AG04450 (cell line): ENCODE results near the gene SEMA5A. TPM values are rescaled to one million over a fixed set of nuclear protein-coding genes. Genes with fewer than 3 reads are reported as not detected.

Source experiments
- CTCF ChIA-PET: fragments of 300-600, 350-600 bp; formaldehyde crosslinking; extraction: SDS; loops from one replicate; lab custom pipeline; 2022; ENCODE audit warnings: antibody characterized with exemption, inconsistent platforms; lab: Charles Lee
- POLR2A ChIA-PET: fragments of 350-600 bp; formaldehyde crosslinking; extraction: SDS; loops from one replicate; lab custom pipeline; 2021; ENCODE audit warnings: antibody characterized with exemption, inconsistent platforms; lab: Yijun Ruan, JAX
- DNase-seq: peaks from one replicate; pipeline ENCODE4 v3.0.0-alpha.2; 2011; ENCODE audit warnings: low read depth, low spot score
- H3K27ac ChIP-seq: one replicate; pipeline ENCODE4 v1.5.1; 2012; ENCODE audit warnings: low read depth, low read length, control low read depth
- H3K27me3 ChIP-seq: one replicate; pipeline ENCODE4 v1.6.0; 2012; ENCODE audit warnings: low read length; ENCODE audit not compliant: control insufficient read depth, insufficient read depth
- H3K4me3 ChIP-seq: 2 replicates; pipeline ENCODE4 v1.5.1; 2011; ENCODE audit warnings: mild to moderate bottlenecking, low read depth, low read length, control low read depth
- H3K9me3 ChIP-seq: 2 replicates; pipeline ENCODE4 v1.5.1; 2012; ENCODE audit warnings: low read length; ENCODE audit not compliant: control insufficient read depth, insufficient read depth
- polyA plus RNA-seq: library from polyadenylated mRNA; depleted of rRNA; stranded (reverse); fragments of >200 nt; gene quantifications from 2 replicates; pipeline ENCODE4 v1.2.3, GENCODE V29; 2011
- TF ChIP-seq, protein P1 (sequence below): IDR thresholded peaks from 2 replicates; pipeline ENCODE4 v1.5.1; 2011; ENCODE audit warnings: low read depth, low read length, control low read depth, inconsistent platforms

SEMA5A gene
- polyA plus RNA-seq, 1 experiment = 31.8 TPM

DNA sequence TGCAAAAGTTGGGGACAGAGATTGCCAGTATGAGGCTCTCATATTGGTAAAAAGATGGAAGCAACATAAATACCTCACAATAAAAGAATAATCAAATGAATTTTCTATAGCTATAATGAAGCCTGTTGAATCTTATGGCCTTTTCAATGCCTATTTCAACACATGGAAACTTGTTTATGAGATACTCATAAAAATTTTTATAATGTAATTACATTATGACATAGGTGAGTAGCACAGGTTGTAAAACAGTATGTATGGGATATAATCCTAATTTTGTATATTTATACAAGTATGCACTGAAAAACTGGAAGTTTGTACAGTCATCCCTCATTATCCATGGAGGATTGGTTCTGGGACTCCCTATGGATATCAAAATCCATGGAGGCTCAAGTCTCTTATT, 21.2 kb upstream of the SEMA5A start:
- CTCF ChIA-PET = no interaction called here
- TF ChIP-seq, protein P1, sequence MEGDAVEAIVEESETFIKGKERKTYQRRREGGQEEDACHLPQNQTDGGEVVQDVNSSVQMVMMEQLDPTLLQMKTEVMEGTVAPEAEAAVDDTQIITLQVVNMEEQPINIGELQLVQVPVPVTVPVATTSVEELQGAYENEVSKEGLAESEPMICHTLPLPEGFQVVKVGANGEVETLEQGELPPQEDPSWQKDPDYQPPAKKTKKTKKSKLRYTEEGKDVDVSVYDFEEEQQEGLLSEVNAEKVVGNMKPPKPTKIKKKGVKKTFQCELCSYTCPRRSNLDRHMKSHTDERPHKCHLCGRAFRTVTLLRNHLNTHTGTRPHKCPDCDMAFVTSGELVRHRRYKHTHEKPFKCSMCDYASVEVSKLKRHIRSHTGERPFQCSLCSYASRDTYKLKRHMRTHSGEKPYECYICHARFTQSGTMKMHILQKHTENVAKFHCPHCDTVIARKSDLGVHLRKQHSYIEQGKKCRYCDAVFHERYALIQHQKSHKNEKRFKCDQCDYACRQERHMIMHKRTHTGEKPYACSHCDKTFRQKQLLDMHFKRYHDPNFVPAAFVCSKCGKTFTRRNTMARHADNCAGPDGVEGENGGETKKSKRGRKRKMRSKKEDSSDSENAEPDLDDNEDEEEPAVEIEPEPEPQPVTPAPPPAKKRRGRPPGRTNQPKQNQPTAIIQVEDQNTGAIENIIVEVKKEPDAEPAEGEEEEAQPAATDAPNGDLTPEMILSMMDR = no peak

DNA sequence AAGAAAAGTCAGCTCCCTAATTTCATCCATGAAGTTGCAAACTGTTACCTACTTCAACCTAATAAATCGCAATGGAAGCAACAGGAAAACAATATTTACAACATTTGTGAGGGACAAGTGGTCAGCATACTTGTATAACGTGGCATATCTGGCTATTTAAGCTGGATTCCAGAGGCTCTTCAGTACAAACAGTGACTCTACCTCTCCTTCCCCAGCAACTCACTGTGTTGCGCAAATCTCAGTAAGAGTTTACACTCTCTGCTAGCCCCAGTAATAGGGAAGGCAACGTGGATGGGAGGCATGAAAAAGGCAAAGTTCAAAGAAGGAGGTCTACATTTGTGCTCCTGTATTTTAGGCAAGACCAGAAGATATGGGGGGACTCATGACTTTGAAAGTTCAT, 18.9 kb upstream of the SEMA5A start:
- POLR2A ChIA-PET = no interaction called here
- DNase-seq = no peak
- no peaks in the 10 kb centered on the region for H3K27me3 ChIP-seq
- no peak overlapping the region for H3K27ac ChIP-seq
- TF ChIP-seq, protein P1 = no peak
- no peak overlapping the region for H3K4me3 ChIP-seq
- no peaks in the 10 kb centered on the region for H3K9me3 ChIP-seq
- CTCF ChIA-PET = no interaction called here

More for the DNA sequence above, 21.2 kb upstream of the SEMA5A start:
- H3K27me3 ChIP-seq = no peaks in the 10 kb centered on the region
- no peak overlapping the region for H3K4me3 ChIP-seq
- POLR2A ChIA-PET = no interaction called here
- DNase-seq = no peak
- H3K27ac ChIP-seq = no peak overlapping the region
- no peaks in the 10 kb centered on the region for H3K9me3 ChIP-seq

- no peaks in the 10 kb centered on the region for H3K9me3 ChIP-seq
- no peak overlapping the region for H3K4me3 ChIP-seq
- POLR2A ChIA-PET = no interaction called here
- CTCF ChIA-PET = no interaction called here
- no peaks in the 10 kb centered on the region for H3K27me3 ChIP-seq
- TF ChIP-seq, protein P1 = no peak
- DNase-seq = no peak
- H3K27ac ChIP-seq = no peak overlapping the region
Measured at GRCh38 chr5:9562141-9562540, 16.3 kb upstream of the SEMA5A start.

DNA sequence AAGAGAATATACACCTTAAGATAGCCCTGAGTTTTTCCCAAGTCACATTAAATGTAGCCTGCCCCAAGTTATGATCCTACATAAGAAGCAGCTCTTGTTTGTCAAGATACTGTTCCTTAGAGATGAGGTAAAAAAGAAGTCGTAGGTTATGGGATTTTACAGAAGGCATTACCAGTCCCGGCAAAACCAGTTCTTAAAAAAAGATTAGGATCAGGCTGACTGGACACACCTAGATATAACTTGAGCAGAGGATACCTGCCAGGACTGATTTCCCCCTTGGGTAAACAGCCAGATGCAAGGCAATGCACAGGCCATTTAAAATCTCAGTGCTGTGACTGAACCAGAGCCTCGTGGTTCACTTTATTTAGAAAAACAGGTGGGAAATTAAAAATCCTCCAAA, 14.1 kb upstream of the SEMA5A start:
- POLR2A ChIA-PET = no interaction called here
- CTCF ChIA-PET = no interaction called here
- DNase-seq = no peak
- H3K27ac ChIP-seq = no peak overlapping the region
- H3K9me3 ChIP-seq = no peaks in the 10 kb centered on the region
- no peak overlapping the region for H3K4me3 ChIP-seq
- no peaks in the 10 kb centered on the region for H3K27me3 ChIP-seq
- TF ChIP-seq, protein P1 = no peak

DNA sequence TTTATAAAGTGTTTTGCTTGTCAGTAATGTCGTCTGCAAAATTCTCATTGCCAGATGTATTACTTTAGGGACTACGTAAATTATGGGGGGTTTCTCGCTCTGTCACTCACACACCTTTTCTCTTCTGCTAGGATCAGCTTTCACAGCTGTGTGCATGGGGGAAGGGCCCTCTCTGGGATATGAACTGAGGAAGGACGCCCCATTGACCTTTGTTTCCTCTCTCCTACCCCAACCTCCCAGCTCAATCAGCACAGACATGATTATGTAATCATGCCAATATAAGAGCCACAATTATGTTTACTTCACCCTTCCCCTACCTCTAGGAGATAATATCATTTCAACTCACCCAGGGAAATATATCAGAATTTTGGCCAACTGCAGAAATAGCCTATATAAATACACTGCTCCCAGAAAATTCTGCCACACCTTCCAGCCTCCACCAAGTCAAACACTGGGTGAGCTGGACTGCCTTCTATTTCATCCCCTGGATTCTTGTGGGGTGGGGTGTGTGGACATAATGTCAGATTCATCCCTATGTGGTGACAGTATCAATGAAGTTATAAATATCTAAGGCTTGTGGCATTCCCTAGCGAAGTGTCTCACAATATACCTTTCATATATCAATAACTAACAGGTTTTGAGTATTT, 12.6 kb upstream of the SEMA5A start:
- DNase-seq = no peak
- Histone ChIP-seq H3K9me3 (no peaks in the 10 kb centered on the region), H3K27me3 (no peaks in the 10 kb centered on the region), H3K4me3 (no peak overlapping the region), H3K27ac (no peak overlapping the region)
- ChIA-PET POLR2A (no interaction called here), CTCF (no interaction called here)
- TF ChIP-seq, protein P1 = no peak
